GM10266 (cell line): ENCODE measurements around the gene ANAPC5.
A peak's percentile ranks its signal among the peaks of the same experiment; 100 is the strongest.

Experiments
- DNase-seq: peaks from one replicate; pipeline ENCODE4 v3.0.0; 2012; ENCODE audit errors: extremely low spot score
- CTCF ChIP-seq: IDR thresholded peaks from 2 replicates; pipeline ENCODE4 v1.5.1; 2012; ENCODE audit warnings: mild to moderate bottlenecking, low read depth; ENCODE audit not compliant: control insufficient read depth, insufficient read depth; ENCODE audit errors: missing control alignments

Gene ANAPC5

GRCh38 chr12:121351820-121352681, at the start of gene ANAPC5:
Gene ANAPC5 (minus strand): TSS chr12:121352411. CDS start chr12:121352340, 71 bp downstream.
- TF ChIP-seq CTCF: peak; percentile 17
- peak; percentile 94 for DNase-seq

DNA sequence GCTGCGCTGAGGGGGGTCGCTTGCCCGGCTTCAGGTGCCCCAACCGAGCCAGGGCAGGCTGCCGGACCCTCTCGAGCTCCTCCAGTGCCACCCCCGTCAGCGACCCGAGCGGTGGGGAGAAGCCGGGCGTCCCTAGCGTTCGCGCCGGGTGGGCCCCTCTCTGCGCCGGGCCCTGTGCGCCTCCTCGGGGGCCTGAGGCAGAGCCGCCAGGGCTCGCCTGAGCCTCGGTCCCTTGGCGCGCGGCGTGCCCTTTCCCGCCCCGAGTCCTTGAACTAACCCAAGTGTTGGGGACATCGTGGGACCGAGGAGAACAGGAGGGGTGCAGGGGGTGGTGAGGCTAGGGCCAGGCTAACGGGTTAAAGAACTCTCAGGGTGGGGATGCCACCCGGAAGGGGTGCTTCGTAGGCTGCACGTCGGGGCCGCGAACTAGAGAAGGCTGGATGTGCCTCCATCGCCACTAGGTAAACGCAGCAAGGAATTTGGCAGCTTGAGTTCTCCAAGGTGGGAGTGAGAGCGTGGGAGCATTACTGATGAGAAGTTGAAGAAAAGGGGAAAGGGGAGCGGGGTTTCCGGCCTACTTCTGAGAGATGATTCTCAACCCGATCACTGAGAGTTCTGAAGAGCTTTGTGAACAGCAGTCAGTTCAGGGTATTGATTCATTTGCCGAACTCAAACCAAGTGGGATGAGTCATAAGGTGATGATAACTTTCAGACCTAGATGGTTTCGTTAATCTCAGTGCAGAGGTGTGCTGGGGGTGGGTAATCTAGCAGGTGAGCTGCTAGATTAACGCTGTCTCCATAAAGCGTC, 48.3 kb upstream of the ANAPC5 start:
- TF ChIP-seq CTCF: no peak
- peak; percentile 50 for DNase-seq

DNA sequence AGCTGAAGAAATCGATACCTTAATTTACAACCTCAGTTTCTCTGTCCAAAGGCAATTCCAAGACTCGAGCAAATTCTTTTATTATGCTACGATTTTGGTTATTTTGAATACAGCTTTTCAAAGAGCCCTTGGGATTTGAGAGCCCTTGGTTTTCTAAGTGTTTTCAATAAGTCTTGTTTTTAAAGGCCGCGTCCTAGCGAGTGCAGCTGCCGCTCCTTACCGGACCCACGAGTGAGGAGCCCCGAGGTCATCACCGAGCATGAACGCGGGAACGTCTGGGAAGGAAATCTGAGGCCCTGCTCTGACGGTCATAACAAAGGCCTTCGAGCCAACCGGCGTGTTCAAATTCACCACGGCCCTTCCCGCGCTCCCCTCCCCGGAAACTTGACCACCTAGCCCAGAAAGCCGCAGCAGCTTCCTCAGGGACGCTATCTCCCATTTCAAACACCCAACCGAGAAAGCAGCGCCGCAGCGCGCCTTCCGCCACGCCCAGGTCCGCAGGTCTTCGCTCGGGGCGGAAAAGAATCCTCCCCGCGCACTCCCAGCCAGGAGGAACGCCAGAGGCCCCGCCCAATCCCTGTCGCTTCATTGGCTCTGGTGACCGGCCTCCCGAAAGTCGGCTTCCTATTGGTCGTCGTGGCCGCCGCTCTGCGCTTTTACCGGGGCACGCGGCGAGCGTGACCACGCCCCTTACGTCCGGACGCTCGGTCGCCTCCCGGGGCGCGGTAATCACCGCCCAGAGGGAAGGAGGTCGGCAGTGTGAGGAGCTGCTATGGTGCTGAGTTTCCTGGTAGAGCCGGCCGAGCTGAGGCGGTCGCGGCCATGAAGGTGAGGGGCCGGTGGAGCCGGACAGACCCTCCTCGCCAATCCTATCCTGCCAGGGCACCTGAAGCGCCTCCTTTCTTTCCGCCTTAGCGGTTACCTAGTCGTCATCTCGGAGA, 47.5 kb upstream of the ANAPC5 start, which contains the start of gene RNF34:
Gene RNF34 (plus strand): TSS at position 728 of the 941 bp plus-strand sequence. CDS start 95 bp downstream, at position 823.
- DNase-seq: peak; percentile 96
- TF ChIP-seq CTCF: no peak

DNA sequence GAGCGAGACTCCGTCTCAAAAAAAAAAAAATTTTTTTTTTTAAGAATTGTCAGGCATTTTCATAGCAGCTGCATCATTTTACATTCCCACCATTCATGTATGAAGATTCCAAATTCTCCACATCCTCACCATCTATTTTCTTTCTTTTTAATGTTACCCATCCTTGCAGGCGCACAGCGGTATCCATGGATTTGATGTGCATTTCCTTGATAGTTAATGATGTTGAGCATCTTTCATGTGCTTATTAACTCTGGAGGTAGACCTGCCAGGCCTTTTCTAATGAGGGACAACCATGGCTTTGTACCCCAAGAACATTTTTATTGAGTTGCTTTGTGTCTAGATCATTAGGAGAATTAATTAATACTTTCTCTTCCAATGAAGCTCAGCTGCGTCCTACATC, 46.1 kb upstream of the ANAPC5 start:
- no peak for TF ChIP-seq CTCF
- no peak for DNase-seq

DNA sequence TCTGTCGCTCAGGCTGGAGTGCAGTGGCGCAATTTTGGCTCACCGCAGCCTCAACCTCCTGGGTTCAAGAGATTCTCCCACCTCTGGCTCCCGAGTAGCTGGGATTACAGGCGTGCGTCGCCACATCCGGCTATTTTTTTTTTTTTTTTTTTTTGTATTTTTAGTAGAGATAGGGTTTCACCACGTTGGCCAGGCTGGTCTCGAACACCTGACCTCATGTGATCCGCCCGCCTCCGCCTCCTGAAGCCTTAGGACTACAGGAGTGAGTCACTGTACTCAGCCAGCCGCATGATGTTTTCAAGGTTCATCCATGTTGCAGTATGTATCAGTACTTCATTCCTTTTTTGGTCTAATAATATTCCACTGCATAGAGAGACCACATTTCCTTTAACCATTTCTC, 45.3 kb upstream of the ANAPC5 start:
- no peak for TF ChIP-seq CTCF
- DNase-seq: no peak

GRCh38 chr12:121392325-121392716, 40.1 kb upstream of the ANAPC5 start:
- no peak for TF ChIP-seq CTCF
- DNase-seq: no peak
